PFSK-1 (cell line): Measurements from ENCODE around the gene C2orf42.

ENCODE experiments used
- FOXP2 ChIP-seq: optimal IDR thresholded peaks from 2 replicates; pipeline ENCODE3; 2011; ENCODE audit warnings: borderline replicate concordance, control low read depth, inconsistent platforms; ENCODE audit not compliant: insufficient read depth; ENCODE audit errors: extremely low read length, extremely low read depth
- POLR2AphosphoS5 ChIP-seq: IDR thresholded peaks from 2 replicates; pipeline ENCODE4 v1.6.1; 2012; ENCODE audit warnings: low read depth, mild to moderate bottlenecking, control low read depth, low read length, moderate library complexity
- SIN3A ChIP-seq: IDR thresholded peaks from 2 replicates; pipeline ENCODE4 v1.6.1; 2012; ENCODE audit warnings: mild to moderate bottlenecking, low read length, moderate library complexity, borderline replicate concordance; ENCODE audit not compliant: insufficient read depth
- TAF1 ChIP-seq: IDR thresholded peaks from 2 replicates; pipeline ENCODE4 v1.6.1; 2012; ENCODE audit warnings: low read length, control low read depth, borderline replicate concordance; ENCODE audit not compliant: insufficient read depth

DNA sequence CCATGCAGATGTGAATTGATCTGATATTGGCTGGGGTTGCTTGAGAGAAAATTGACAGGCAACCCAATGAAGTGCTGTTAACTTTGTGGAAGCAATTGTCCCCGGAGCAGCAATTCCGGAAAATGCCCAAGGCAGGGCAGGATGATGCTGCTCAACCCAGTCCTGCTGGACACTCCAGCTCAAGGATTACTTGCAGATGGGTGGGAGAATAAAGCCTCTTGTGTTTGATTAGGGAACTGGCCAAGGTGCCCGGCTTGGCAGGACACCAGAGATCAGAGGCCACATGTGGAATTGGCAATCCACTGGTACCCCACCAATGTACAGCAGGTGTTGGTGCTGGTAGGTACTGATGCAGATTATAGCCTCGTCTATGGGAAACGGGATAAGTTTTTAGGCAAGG is 12.3 kb upstream of the C2orf42 start:
- TF ChIP-seq POLR2AphosphoS5 (no peak), TAF1 (no peak), FOXP2 (no peak), SIN3A (no peak)
